Stimulated activated CD4-positive, alpha-beta T cell treated with anti-CD3 and anti-CD28 coated beads, Interleukin-2, amount 100 ng/mL, for 24 hours (primary cell): Measurements from ENCODE around the gene OR51B6.

Experiments
- DNase-seq, 2 donors: peaks; one replicate each; pipeline ENCODE4 v3.0.0-alpha.2; 2020

The OR51B6 gene

DNA sequence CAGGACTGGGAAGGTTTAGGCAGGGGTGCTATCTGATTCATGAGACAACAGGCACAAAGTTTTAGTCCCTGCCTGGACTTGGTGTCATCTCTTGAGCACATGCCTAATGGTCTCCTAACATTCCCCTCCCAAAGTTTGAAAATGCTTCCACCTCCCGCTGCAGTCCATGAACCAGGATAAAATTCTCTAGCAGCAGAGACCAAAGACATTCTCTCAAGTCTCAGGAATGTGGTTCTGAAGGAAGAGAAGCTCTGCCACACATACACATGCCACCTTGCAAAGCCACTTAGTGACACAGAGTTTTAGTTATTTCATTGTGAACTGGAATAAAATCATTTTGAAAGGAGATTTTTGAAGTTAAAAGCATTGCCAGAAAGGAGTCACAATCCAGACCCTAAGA is 15.5 kb downstream of the OR51B6 start:
- DNase-seq: no peak

GRCh38 chr11:5367448-5368074 is 16.3 kb downstream of the OR51B6 start:
- no peak for DNase-seq

DNA sequence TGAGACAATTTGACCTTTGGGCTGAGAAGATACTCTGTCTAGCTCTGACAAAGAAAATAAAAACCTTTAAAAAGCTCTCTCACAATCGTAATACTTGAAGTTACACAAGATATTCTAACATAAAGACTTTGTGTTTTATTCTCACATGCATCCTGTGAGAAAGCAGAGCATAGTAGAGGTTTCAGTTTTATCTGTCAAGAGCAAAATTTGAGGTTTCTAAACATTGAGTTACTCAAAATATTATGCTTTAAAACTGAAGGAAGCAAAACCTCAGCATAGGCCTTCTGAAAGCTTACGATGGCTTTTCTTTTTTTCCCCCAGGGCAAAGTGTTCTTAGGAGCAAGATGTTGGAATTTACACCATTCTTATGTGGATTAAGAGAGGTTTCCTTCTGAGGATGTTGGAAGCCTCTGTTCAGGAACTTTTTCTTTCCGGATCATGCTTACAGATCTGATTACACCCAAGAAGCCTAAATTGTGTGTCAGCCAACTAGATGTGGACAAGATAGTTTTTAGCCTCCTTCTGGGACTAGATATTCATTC is 17.3 kb downstream of the OR51B6 start:
- no peak for DNase-seq

DNA sequence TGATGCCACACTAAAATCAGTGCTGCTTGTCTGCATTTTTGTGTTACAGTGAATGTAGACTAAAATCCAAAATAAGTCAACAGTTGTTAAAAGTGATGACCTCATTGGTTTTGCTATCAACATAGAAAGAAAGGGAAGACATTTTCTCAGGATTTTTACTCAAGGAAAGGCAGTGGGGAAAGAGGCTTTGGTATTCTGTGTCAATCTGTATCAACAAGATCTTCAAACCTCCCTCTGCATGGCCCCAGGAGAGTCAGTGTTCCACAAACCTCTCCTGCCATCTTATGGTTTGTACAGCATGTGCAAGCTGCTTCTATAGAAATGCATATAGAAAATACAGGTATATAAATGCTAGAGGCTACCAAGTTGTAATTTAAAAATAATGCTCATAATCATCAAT is 18.5 kb downstream of the OR51B6 start:
- no peak for DNase-seq

DNA sequence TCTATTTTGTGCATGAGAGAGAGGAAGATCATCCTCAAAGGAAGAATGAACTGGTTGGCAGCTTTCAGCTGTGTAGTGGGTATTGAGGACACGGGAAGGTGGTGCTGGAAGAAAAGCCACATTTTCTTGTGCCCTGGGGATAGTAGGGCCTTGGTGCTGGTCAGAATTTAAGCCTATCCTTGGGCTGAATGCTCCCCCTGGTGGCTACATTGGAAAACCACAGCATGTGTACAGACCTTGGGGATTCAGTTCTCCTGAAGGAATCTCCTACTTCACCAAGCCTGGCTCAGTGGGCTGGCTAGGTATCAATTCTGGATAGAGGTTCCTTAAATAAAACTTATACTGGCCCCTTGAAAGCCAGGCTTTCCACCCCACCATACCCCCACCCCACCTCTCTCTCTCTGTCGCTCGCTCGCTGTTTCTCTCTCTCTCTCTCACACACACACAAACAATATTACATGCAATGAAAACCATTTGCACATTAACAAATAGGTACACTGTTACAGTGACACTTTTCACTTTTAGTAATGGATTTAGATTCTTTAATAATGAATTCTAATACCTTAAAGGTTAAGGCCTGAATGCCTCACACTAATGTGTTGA is 29.5 kb downstream of the OR51B6 start:
- peak; percentile 18 to 21 for DNase-seq

- DNase-seq: no peak
These were observed 32.3 kb downstream of the OR51B6 start, which contains the start of gene OR51M1 for GRCh38 chr11:5383576-5383975. Gene OR51M1 (plus strand): TSS chr11:5383812. CDS start chr11:5389399, 5,587 bp downstream.

DNA sequence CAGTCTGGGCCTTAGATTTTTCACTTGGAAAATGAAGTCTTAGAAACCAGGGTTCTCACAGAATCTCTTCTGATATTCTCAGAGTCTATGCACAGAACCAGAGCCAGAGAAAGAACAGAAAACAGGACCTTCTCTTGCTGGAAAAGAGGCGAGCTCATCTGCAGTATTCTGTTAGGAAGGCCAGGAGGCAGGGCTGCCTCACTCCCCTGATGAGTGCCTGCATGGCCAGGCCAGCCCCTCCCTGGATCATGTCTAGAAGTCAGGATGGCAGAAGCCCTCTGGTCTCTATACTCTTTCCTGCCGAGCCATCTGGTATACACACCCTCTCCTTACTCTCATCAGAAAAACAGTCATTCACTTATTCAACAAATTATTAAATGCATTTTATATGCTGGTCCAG is 33.0 kb downstream of the OR51B6 start:
- no peak for DNase-seq

GRCh38 chr11:5390210-5390609 is 38.9 kb downstream of the OR51B6 start:
- no peak for DNase-seq

GRCh38 chr11:5394091-5394490 is 42.8 kb downstream of the OR51B6 start:
- no peak for DNase-seq

DNA sequence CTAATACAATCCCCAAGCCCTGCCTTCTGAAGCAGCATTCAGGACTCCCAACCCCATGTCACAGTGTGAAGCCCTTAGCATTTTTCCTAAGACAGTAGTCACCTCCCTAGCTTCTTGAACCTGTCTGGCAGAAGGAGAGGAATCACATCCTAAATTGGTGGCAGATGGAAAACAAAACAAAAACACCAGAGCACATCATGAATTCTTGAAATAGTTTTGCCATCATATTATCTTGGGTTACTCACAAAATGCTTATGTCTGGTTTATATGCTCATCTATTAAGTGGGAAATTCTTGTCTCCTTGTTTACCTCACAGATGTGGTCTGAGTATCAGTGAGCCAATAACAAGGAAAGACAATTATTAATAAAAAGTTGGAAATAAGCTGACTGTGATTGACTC is 47.6 kb downstream of the OR51B6 start:
- DNase-seq: no peak
